Common myeloid progenitor, CD34-positive (primary cell): ENCODE measurements around the gene AAGAB.
"Not testable (repeated sequence)": the region's sequence is repeated elsewhere in the genome, so short reads cannot be mapped to it uniquely, and the experiment has no call there.

ENCODE experiments used
- CTCF ChIA-PET: fragments of 350-600 bp; sonication (Branson Sonifier 250); formaldehyde crosslinking; loops from one replicate; lab custom pipeline; 2021; ENCODE audit warnings: antibody characterized with exemption; lab: Charles Lee
- POLR2A ChIA-PET: fragments of 350-600 bp; sonication (Branson Sonifier 250); formaldehyde crosslinking; loops from one replicate; lab custom pipeline; 2021; ENCODE audit warnings: antibody characterized with exemption; lab: Charles Lee
- DNase-seq, 3 donors: peaks; one replicate each; pipeline versions ENCODE4 v3.0.0 to v3.0.0-alpha.2; 2013
- H3K27ac ChIP-seq, 2 experiments: 1 replicate in 1 of 2; 2 replicates in 1 of 2; pipeline ENCODE4 v1.7.0; 2013; ENCODE audit warnings: inconsistent platforms in 2 of 2, low read length in 2 of 2, mild to moderate bottlenecking in 2 of 2, low read depth in 1 of 2, moderate library complexity in 1 of 2; ENCODE audit not compliant: severe bottlenecking in 2 of 2, insufficient read depth in 1 of 2, poor library complexity in 1 of 2
- H3K27me3 ChIP-seq, 5 experiments: replicated peaks in 2 of 5; 1 replicate in 3 of 5; 2 replicates in 2 of 5; pipeline versions ENCODE4 v1.6.1 to v1.7.0; 2013; ENCODE audit warnings: low read length in 4 of 5, mild to moderate bottlenecking in 2 of 5, moderate library complexity in 2 of 5, inconsistent platforms in 1 of 5; ENCODE audit not compliant: insufficient read depth in 5 of 5, control insufficient read depth in 4 of 5
- H3K36me3 ChIP-seq, 4 experiments: 1 replicate in 2 of 4; 2 replicates in 2 of 4; pipeline versions ENCODE4 v1.6.1 to v1.7.0; 2013; ENCODE audit warnings: low read length in 3 of 4, control low read depth in 1 of 4, mild to moderate bottlenecking in 1 of 4; ENCODE audit not compliant: control insufficient read depth in 4 of 4, insufficient read depth in 4 of 4
- H3K4me1 ChIP-seq, 4 experiments: 1 replicate in 3 of 4; 2 replicates in 1 of 4; pipeline versions ENCODE4 v1.6.1 to v1.7.1; 2013; ENCODE audit warnings: low read length in 3 of 4, mild to moderate bottlenecking in 3 of 4, control low read depth in 1 of 4, inconsistent platforms in 1 of 4, moderate library complexity in 1 of 4; ENCODE audit not compliant: control insufficient read depth in 4 of 4, insufficient read depth in 4 of 4; ENCODE audit errors: control extremely low read depth in 1 of 4
- H3K4me3 ChIP-seq, 7 experiments: 1 replicate in 4 of 7; 2 replicates in 3 of 7; pipeline versions ENCODE4 v1.5.1 to v1.7.0; 2013; ENCODE audit warnings: mild to moderate bottlenecking in 7 of 7, low read length in 6 of 7, moderate library complexity in 6 of 7, inconsistent platforms in 2 of 7, low read depth in 2 of 7, control low read depth in 1 of 7; ENCODE audit not compliant: insufficient read depth in 4 of 7, control insufficient read depth in 1 of 7; ENCODE audit errors: extremely low read depth in 1 of 7
- H3K9me3 ChIP-seq, 5 experiments: 1 replicate in 4 of 5; 2 replicates in 1 of 5; pipeline versions ENCODE4 v1.6.1 to v1.7.1; 2013; ENCODE audit warnings: low read length in 4 of 5, mild to moderate bottlenecking in 2 of 5, inconsistent platforms in 1 of 5, low read depth in 1 of 5, moderate library complexity in 1 of 5; ENCODE audit not compliant: control insufficient read depth in 4 of 5, insufficient read depth in 2 of 5; ENCODE audit errors: control extremely low read depth in 1 of 5
- WGBS: methylation state at CpG from one replicate; pipeline ENCODE4 v1.1.5; 2013; ENCODE audit not compliant: insufficient coverage; 5-methylcytosine and 5-hydroxymethylcytosine counted together

AAGAB gene

DNA sequence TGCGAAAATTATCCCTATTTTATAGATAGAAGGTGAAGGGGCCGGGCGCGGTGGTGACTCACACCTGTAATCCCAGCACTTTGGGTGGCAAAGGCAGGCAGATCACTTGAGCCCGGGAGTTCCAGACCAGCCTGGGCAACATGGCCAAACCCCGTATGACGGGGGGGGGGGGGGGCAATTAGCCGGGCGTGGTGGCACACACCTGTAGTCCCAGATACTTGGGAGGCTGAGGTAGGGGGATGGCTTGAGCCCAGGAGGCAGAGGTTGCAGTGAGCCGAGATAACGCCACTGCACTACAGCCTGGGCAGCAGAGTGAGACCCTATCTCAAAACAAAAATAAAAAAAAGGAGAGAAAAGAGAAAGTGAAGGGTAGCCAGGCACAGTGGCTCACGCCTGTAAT is 1.4 kb downstream of the AAGAB start:
- peak overlapping the region in 5 of 7 experiments; percentile 87 to 99 (median 91) for H3K4me3 ChIP-seq
- H3K36me3 ChIP-seq: no peaks in the 10 kb centered on the region
- H3K27ac ChIP-seq: no peak overlapping the region
- peaks cover 7 to 23% (median 12%) of the 10 kb centered on the region in 4 experiments for H3K4me1 ChIP-seq
- WGBS: 93% methylated on average over 6 of the region's 12 CpGs
- H3K27me3 ChIP-seq: no peaks in the 10 kb centered on the region
- CTCF ChIA-PET: no interaction called here
- POLR2A ChIA-PET: no interaction called here
- no peaks in the 10 kb centered on the region for H3K9me3 ChIP-seq
- DNase-seq: no peak

DNA sequence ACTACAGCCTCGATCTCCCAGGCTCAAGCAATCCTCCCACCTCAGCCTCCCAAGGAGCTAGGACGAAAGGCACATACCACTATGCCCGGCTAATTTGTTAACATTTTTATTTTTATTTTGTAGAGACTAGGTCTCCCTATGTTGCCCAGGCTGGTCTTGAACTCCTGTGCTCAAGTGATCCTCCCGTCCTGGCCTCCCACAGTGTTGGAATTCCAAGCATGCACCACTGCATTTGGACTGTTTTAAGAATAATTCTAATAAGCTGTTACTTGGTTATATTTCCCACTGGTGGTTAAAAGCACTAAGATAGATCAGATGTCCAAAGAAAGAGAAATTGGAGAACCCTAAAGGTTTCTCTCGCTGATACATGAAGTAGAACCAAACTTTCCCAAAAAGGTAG is 3.1 kb downstream of the AAGAB start:
- Histone ChIP-seq H3K36me3 (peaks cover 0 to 5% (median 2%) of the 10 kb centered on the region in 4 experiments), H3K4me3 (no peak overlapping the region), H3K27ac (no peak overlapping the region), H3K9me3 (no peaks in the 10 kb centered on the region), H3K27me3 (no peaks in the 10 kb centered on the region), H3K4me1 (peaks cover 7 to 23% (median 12%) of the 10 kb centered on the region in 4 experiments)
- no peak for DNase-seq
- WGBS: 100% methylated on average over 1 of the region's 5 CpGs
- ChIA-PET POLR2A (interaction anchor here (0.7 kb wide), 1 partner anchor 142 kb away, joined by 3 read pairs; no protein-coding TSS in a partner anchor), CTCF (interaction anchor here (1.3 kb wide), 1 partner anchor 13 kb away, joined by 3 read pairs; no protein-coding TSS in a partner anchor)

DNA sequence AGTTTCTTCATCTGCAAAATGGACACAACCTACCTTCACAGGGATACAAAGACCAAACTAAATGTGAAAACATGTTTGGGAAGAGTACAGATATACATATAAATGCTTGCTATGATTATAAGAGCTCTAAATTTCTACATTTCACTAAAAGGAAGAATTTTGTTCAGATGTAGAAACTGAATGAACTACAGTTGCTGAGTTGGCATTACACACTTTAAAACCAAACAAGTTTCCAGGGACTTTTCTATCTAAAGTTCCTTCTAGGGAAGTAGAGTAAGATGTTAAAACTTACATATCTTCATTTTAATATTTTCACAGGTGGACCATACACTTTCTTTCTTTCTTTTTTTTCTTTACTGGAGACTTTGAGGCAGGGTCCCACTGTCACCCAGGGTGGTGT is 4.6 kb downstream of the AAGAB start:
- Histone ChIP-seq H3K36me3 (peaks cover 0 to 7% (median 5%) of the 10 kb centered on the region in 4 experiments), H3K27ac (no peak overlapping the region), H3K4me1 (peaks cover 5 to 19% (median 10%) of the 10 kb centered on the region in 4 experiments), H3K27me3 (no peaks in the 10 kb centered on the region), H3K4me3 (no peak overlapping the region), H3K9me3 (no peaks in the 10 kb centered on the region)
- no peak for DNase-seq
- POLR2A ChIA-PET: no interaction called here
- CTCF ChIA-PET: interaction anchor here (0.7 kb wide), 1 partner anchor 308 kb away, joined by 3 read pairs; no protein-coding TSS in a partner anchor

DNA sequence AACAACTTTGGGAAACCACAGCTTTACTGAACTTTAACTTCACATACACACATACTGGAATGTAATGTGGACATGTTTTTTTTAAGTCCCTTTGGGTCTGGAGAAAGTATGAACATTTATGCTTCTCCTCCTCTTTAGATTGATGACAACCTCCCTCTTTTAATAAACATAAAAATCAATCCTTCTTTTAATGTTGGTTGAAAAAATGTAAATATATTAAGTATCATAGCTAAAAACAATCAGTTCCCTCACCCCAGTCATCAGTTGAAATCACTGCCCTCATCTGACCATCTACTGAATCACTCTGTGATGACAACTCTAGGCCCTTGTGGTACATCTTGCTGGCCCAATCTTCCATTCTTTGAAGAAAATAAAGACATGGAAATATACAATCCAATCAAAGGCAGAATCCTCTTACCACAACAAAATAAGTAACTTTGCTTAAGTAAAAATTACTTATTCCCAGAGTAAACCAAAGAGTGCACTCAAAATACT is 6.4 kb downstream of the AAGAB start:
- Histone ChIP-seq H3K36me3 (peaks cover 0 to 7% (median 5%) of the 10 kb centered on the region in 4 experiments), H3K27ac (no peak overlapping the region), H3K4me1 (peaks cover 0 to 11% (median 2%) of the 10 kb centered on the region in 4 experiments), H3K4me3 (no peak overlapping the region), H3K9me3 (no peaks in the 10 kb centered on the region), H3K27me3 (no peaks in the 10 kb centered on the region)
- CTCF ChIA-PET: interaction anchor here (1.2 kb wide), 1 partner anchor 19 kb away, joined by 3 read pairs; no protein-coding TSS in a partner anchor
- no peak for DNase-seq
- POLR2A ChIA-PET: interaction anchor here (0.7 kb wide), 1 partner anchor 21 kb away, joined by 3 read pairs; no protein-coding TSS in a partner anchor

DNA sequence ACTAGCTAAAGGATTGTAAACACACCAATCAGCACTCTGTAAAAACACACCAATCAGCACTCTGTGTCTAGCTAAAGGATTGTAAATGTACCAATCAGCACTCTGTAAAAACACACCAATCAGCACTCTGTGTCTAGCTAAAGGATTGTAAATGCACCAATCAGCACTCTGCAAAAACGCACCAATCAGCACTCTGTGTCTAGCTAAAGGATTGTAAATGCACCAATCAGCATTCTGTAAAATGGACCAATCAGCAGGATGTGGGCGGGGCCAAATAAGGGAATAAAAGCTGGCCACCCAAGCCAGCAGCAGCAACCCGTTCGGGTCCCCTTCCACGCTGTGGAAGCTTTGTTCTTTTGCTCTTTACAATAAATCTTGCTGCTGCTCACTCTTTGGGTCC is 7.9 kb downstream of the AAGAB start:
- DNase-seq, H3K27ac ChIP-seq, H3K9me3 ChIP-seq, POLR2A ChIA-PET, H3K4me3 ChIP-seq, H3K36me3 ChIP-seq, CTCF ChIA-PET, H3K27me3 ChIP-seq: not testable (repeated sequence)
- H3K4me1 ChIP-seq: peaks cover 3 to 14% (median 6%) of the 10 kb centered on the region in 4 experiments
- 100% methylated on average over 5 of the region's 5 CpGs for WGBS

DNA sequence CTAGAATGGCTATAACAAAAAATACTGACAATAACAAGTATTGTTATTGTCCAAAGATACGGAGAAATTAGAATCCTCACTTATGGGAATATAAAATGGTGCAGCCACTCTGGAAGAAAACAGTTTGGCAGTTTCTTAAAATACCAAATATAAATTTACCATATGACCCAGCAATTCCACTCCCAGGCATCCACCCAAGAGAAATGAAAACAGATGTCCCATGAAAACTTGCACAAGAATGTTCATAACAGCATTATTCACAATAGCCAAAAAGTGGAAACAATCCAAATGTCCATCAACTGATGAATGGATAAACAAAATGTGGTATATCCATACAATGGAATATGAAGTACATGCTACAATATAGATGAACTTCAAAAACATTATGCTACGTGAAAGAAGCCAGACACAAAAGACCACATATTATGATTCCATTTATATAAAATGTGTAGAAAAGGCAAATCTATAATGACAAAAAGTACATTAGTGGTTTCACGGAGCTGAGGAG is 9.4 kb downstream of the AAGAB start:
- no peak for DNase-seq
- Histone ChIP-seq H3K9me3 (no peaks in the 10 kb centered on the region), H3K36me3 (peaks cover 0 to 7% (median 5%) of the 10 kb centered on the region in 4 experiments), H3K27me3 (no peaks in the 10 kb centered on the region), H3K4me1 (peaks cover 3 to 27% (median 12%) of the 10 kb centered on the region in 4 experiments), H3K27ac (no peak overlapping the region), H3K4me3 (no peak overlapping the region)
- WGBS: no CpG with 5 or more reads among the region's 3 CpGs
- ChIA-PET POLR2A (no interaction called here), CTCF (no interaction called here)

DNA sequence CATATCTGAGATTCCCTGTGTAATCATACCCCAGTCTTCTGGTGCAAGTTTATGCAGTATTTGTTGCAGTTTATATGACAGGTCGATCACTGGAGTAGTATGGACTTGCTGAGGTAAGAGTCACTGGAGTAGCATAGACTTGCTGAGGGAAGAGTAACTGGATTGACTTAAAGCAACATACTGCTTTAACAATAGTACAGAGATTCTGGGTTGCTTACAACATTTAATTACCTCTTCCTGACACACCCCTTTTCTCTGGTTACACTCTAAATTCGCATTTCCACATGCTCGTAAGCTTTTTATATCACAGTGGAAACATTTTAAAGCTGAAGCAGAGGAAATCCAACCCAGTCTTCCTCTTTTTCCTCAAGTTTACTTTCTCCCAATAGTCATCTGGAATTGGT is 11.8 kb downstream of the AAGAB start:
- H3K4me3 ChIP-seq: no peak overlapping the region
- WGBS: 17% methylated on average over 1 of the region's 3 CpGs
- no peak overlapping the region for H3K27ac ChIP-seq
- H3K36me3 ChIP-seq: peaks cover 0 to 7% (median 5%) of the 10 kb centered on the region in 4 experiments
- DNase-seq: peak in 1 of 3 donors; percentile 28
- ChIA-PET POLR2A (no interaction called here), CTCF (no interaction called here)
- H3K27me3 ChIP-seq: no peaks in the 10 kb centered on the region
- peaks cover 3 to 27% (median 12%) of the 10 kb centered on the region in 4 experiments for H3K4me1 ChIP-seq
- no peaks in the 10 kb centered on the region for H3K9me3 ChIP-seq
